Upper lobe of left lung (tissue), 6 donors: Measurements from ENCODE around the gene ACTC1. TPM values are rescaled to one million over a fixed set of nuclear protein-coding genes. Genes with fewer than 3 reads are reported as not detected.

Experiments
- ATAC-seq, 2 donors: fragments of 200-7000 bp; cut with Tn5 transposase; one replicate each; pipeline ENCODE4 v1.9.1; 2022; ENCODE audit warnings: mild to moderate bottlenecking in 2 of 2, moderate library complexity in 2 of 2; ENCODE audit not compliant: low FRiP score in 2 of 2
- DNase-seq, 2 donors: peaks; one replicate each; pipeline ENCODE4 v3.0.0-alpha.2; 2019 to 2020
- H3K27ac ChIP-seq, 4 donors: fragments of 200-600 bp; sonication (generic); one replicate each; pipeline ENCODE4 v1.5.1; 2016 to 2019
- H3K27me3 ChIP-seq, 4 donors: fragments of 200-600 bp; sonication (generic); one replicate each; pipeline ENCODE4 v1.5.1; 2017 to 2019
- H3K36me3 ChIP-seq, 4 donors: fragments of 200-600 bp; sonication (generic); one replicate each; pipeline ENCODE4 v1.5.1; 2016 to 2019
- H3K4me1 ChIP-seq, 4 donors: fragments of 200-600 bp; sonication (generic); one replicate each; pipeline ENCODE4 v1.5.1; 2018 to 2019
- H3K4me3 ChIP-seq, 4 donors: fragments of 200-600 bp; sonication (generic); one replicate each; pipeline ENCODE4 v1.5.1; 2017 to 2019; ENCODE audit warnings: mild to moderate bottlenecking in 2 of 4, moderate library complexity in 1 of 4
- H3K9me3 ChIP-seq, 4 donors: fragments of 200-600 bp; sonication (generic); one replicate each; pipeline ENCODE4 v1.5.1; 2018 to 2019
- CTCF ChIP-seq, 6 experiments: fragments of 450-650 bp in 4 of 6; fragments of 200-600 bp in 2 of 6; sonication (generic) in 2 of 6; IDR thresholded peaks; one replicate each; pipeline ENCODE4 v1.5.1; 2016 to 2019; ENCODE audit warnings: antibody characterized with exemption in 6 of 6
- EP300 ChIP-seq, 4 donors: sonication (generic); formaldehyde crosslinking; IDR thresholded peaks; one replicate each; pipeline ENCODE4 v1.5.1; 2017; ENCODE audit warnings: antibody characterized with exemption in 4 of 4, control low read depth in 2 of 4
- POLR2A ChIP-seq, 4 donors: fragments of 450-650 bp; IDR thresholded peaks; one replicate each; pipeline ENCODE4 v1.5.1; 2016 to 2017; ENCODE audit warnings: antibody characterized with exemption in 4 of 4, mild to moderate bottlenecking in 2 of 4
- POLR2AphosphoS5 ChIP-seq, 2 donors: sonication (generic); formaldehyde crosslinking; IDR thresholded peaks; one replicate each; pipeline ENCODE4 v1.5.1; 2017; ENCODE audit warnings: antibody characterized with exemption in 2 of 2
- WGBS, 2 donors: methylation state at CpG; one replicate each; pipeline ENCODE4 v1.1.5; 2017 to 2018; 5-methylcytosine and 5-hydroxymethylcytosine counted together
- total RNA-seq, 6 donors: library from RNA; depleted of rRNA in 4 of 6; stranded (reverse); fragments of >200 nt in 4 of 6; gene quantifications; one replicate each; pipeline versions ENCODE4 v1.1.0 to v1.2.1, GENCODE V29; 2016 to 2021
- donor health status: DM: no; HTN: no; CAD: no; lungs with moderate emphysema.
- donor health status: DM: no; HTN: yes; CAD: no; lungs with severe emphysema.

The ACTC1 gene
- total RNA-seq, 6 donors from 2014 or later, result not detected

- no peaks in the 10 kb centered on the region for H3K4me1 ChIP-seq
- ATAC-seq (no peak), DNase-seq (no peak)
- H3K9me3 ChIP-seq, result no peaks in the 10 kb centered on the region
- no peak overlapping the region for H3K4me3 ChIP-seq
- 44 to 67% methylated on average over 2 of the region's 2 CpGs for WGBS, 2 donors
- H3K27me3 ChIP-seq, result no peaks in the 10 kb centered on the region
- TF ChIP-seq POLR2AphosphoS5 (IDR thresholded peaks at IDR 0.05) (no peak), EP300 (IDR thresholded peaks at IDR 0.05) (no peak)
- no peak overlapping the region for H3K27ac ChIP-seq
- no peaks in the 10 kb centered on the region for H3K36me3 ChIP-seq
These were observed 18.7 kb downstream of the ACTC1 start for GRCh38 chr15:34776606-34777105.

- DNase-seq, result no peak
- Histone ChIP-seq H3K27ac (no peak overlapping the region), H3K4me3 (no peak overlapping the region), H3K4me1 (no peaks in the 10 kb centered on the region), H3K36me3 (no peaks in the 10 kb centered on the region), H3K27me3 (no peaks in the 10 kb centered on the region), H3K9me3 (no peaks in the 10 kb centered on the region)
- TF ChIP-seq EP300 (IDR thresholded peaks at IDR 0.05) (no peak), POLR2A (IDR thresholded peaks at IDR 0.05) (no peak), POLR2AphosphoS5 (IDR thresholded peaks at IDR 0.05) (no peak), CTCF (IDR thresholded peaks at IDR 0.05) (no peak)
- 33 to 52% methylated on average over 2 of the region's 2 CpGs for WGBS, 2 donors
- no peak for ATAC-seq
These were observed 21.4 kb downstream of the ACTC1 start for GRCh38 chr15:34773917-34774316.

- no peak for ATAC-seq
- H3K4me3 ChIP-seq, result no peak overlapping the region
- H3K27ac ChIP-seq, result no peak overlapping the region
- no peaks in the 10 kb centered on the region for H3K9me3 ChIP-seq
- no peaks in the 10 kb centered on the region for H3K4me1 ChIP-seq
- DNase-seq, result no peak
- H3K36me3 ChIP-seq, result no peaks in the 10 kb centered on the region
- no peak for TF ChIP-seq EP300 (IDR thresholded peaks at IDR 0.05)
- no peak for TF ChIP-seq POLR2A (IDR thresholded peaks at IDR 0.05)
- no peak for TF ChIP-seq CTCF (IDR thresholded peaks at IDR 0.05)
- TF ChIP-seq POLR2AphosphoS5 (IDR thresholded peaks at IDR 0.05), result no peak
- no peaks in the 10 kb centered on the region for H3K27me3 ChIP-seq
These were observed 22.3 kb downstream of the ACTC1 start for GRCh38 chr15:34773013-34773412.

GRCh38 chr15:34772312-34772711 is 23.0 kb downstream of the ACTC1 start:
- TF ChIP-seq POLR2AphosphoS5 (IDR thresholded peaks at IDR 0.05) (no peak), POLR2A (IDR thresholded peaks at IDR 0.05) (no peak), CTCF (IDR thresholded peaks at IDR 0.05) (no peak), EP300 (IDR thresholded peaks at IDR 0.05) (no peak)
- H3K4me3 ChIP-seq, result no peak overlapping the region
- ATAC-seq (no peak), DNase-seq (no peak)
- WGBS, 2 donors, result 86 to 89% methylated on average over 2 of the region's 2 CpGs
- H3K27ac ChIP-seq, result no peak overlapping the region
- no peaks in the 10 kb centered on the region for H3K27me3 ChIP-seq
- no peaks in the 10 kb centered on the region for H3K4me1 ChIP-seq
- H3K9me3 ChIP-seq, result no peaks in the 10 kb centered on the region
- H3K36me3 ChIP-seq, result no peaks in the 10 kb centered on the region

GRCh38 chr15:34769711-34770110 is 25.6 kb downstream of the ACTC1 start:
- H3K27me3 ChIP-seq, result no peaks in the 10 kb centered on the region
- 90 to 91% methylated on average over 2 of the region's 2 CpGs for WGBS, 2 donors
- H3K4me3 ChIP-seq, result no peak overlapping the region
- DNase-seq (no peak), ATAC-seq (no peak)
- no peaks in the 10 kb centered on the region for H3K4me1 ChIP-seq
- no peaks in the 10 kb centered on the region for H3K36me3 ChIP-seq
- no peaks in the 10 kb centered on the region for H3K9me3 ChIP-seq
- H3K27ac ChIP-seq, result no peak overlapping the region
- TF ChIP-seq POLR2AphosphoS5 (IDR thresholded peaks at IDR 0.05), result no peak
- no peak for TF ChIP-seq POLR2A (IDR thresholded peaks at IDR 0.05)
- no peak for TF ChIP-seq CTCF (IDR thresholded peaks at IDR 0.05)
- TF ChIP-seq EP300 (IDR thresholded peaks at IDR 0.05), result no peak
